ENCODE data around the gene GALNT14.
"Not testable (repeated sequence)": the region's sequence is repeated elsewhere in the genome, so short reads cannot be mapped to it uniquely, and the experiment has no call there.

GALNT14 gene

DNA sequence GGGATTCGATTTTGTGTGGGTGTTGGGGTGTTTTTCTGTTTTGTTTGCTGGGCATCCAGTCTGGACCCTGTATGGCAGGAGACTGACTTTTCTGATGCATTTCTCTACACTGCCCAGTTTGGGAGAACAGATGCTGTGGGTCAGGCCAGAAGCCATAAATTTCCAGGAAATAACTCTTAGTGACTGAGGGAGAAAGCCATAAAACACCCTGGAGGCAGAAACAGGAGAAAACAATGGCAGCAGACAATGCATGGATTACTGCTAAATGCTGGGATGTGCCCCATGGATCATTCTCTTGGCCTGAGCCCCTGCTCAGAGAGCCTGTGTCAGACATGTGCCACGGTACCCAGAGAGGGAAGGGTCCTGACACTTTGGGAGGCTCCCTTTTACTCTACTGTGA, 197.4 kb downstream of the GALNT14 start:
- no peak for DNase-seq (ENCODE audit: low read depth in 2 of 2)

DNA sequence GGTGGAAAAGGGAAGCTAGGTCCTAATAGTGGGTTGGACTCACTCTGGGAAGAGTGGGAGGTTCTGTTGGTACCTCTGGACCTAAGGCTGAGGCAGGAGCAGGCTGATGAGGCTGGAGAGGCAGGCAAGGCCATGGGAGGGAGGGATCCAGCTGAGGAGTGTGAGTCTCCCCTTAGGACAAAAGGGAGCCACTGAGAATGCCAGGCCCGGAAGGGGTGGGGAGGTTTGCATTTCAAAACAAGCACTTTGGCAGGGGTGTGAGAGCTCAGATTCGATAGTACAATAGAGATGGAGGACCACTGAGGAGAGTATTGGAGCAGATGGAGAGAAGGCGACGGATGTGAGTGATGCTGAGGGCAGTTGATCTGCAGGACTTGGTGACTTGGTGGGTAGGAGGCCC, 198.9 kb downstream of the GALNT14 start:
- no peak for DNase-seq (ENCODE audit: low read depth in 2 of 2)

DNA sequence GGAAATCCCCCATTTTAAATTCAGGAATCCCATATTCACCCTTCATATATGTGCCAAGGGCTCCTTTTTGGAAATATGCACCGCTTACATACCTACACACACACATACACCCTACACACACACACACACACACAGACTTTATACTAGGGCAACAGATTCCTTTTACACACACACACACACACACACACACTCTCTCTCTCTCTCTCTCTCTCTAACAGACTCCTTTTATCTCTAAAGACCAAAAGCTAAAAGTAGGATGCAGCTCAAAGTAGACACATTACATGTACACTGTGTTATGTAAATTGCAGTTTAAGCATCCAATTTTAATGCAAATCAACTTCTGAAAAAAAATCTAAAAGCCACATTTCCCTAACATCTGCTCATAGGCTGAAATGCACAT, 200.0 kb downstream of the GALNT14 start:
- DNase-seq (ENCODE audit: low read depth in 2 of 2): no peak

DNA sequence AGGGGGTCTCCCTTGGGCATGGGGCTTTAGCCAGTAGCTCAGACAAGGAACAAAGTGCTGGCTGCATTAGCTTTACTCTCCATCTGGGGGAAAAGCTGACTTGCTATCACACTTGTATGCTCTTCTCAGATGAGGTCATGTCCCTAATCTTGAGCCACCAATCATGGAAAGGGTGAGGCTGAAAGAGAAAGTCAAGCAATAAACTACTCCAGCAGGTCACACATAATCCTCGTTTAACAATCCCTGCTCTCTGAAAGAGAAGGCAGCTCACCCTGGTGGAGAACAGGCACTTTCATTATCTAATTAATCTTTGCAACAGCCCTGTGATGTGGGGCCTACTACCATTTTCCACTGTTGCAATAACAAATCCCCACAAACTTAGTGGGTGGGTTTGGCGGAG, 201.3 kb downstream of the GALNT14 start:
- DNase-seq (ENCODE audit: low read depth in 2 of 2): no peak

DNA sequence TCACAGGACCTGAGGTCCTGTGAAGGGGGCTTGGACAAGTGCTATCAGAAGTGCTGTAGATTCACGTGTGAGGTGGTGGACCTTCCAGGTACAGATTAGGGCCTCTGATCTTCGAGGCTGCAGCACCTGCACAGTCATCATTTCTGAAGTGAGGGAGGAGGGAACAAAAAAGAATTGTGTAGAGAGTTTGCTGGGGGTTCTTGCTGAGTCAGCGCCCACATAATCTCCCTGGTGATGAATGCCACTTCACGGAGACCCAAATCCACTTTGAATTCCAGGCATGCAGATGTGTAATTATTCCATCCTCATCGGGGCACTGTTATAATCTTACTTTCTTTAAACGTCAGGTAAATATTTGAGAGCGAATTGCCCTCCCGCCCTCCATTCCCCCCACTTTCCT, 202.4 kb downstream of the GALNT14 start:
- DNase-seq (ENCODE audit: low read depth in 2 of 2): no peak

GRCh38 chr2:30934066-30934465, 204.2 kb downstream of the GALNT14 start:
- no peak for DNase-seq (ENCODE audit: low read depth in 2 of 2)

GRCh38 chr2:30933496-30933895, 204.7 kb downstream of the GALNT14 start:
- DNase-seq (ENCODE audit: low read depth in 2 of 2): no peak

GRCh38 chr2:30932870-30933269, 205.4 kb downstream of the GALNT14 start:
- no peak for DNase-seq (ENCODE audit: low read depth in 2 of 2)

- DNase-seq (ENCODE audit: low read depth in 2 of 2): no peak
These were observed 206.3 kb downstream of the GALNT14 start for GRCh38 chr2:30931841-30932407.

- no peak for DNase-seq (ENCODE audit: low read depth in 2 of 2)
These were observed 207.5 kb downstream of the GALNT14 start for GRCh38 chr2:30930716-30931115.

GRCh38 chr2:30927465-30928075, 210.7 kb downstream of the GALNT14 start:
- DNase-seq (ENCODE audit: low read depth in 2 of 2): no peak

DNA sequence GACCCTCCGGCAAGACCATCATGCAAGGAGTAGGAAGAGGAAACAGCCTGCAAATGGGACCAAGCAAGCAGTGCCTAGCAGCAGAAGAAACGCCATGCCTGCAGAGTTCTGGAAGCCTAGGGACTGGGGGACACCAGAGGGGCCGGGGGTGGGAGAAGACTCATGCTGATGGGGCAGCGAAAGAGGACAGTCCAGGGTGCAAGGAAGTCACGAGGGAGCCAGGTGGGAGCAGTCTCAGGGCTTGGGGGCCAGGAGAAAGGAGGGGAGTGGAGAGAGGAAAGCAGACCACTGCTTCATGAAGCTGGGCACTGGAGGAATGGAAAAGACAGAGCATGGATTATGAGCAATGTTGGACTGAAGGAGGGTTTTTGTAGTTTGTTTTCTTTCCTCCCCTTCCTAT, 211.6 kb downstream of the GALNT14 start:
- no peak for DNase-seq (ENCODE audit: low read depth in 2 of 2)

DNA sequence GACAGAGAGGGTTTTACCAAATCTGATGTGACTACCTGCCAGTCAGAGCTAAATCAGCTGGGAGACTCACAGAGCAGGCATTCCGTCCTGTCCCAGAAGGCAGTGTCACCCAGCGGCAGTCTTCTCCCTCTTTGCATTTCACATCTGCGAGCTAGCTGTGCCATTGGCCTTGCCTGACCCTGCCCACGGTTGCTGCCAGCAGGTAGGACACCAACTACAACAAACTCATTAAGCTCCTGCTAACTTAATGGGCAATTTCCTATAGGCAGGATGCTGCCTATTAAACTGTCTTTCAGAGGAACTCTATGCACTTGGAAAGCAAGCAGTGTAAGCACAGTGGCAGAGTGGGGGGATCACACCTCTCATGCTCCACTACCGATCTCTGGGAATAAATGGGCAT, 214.6 kb downstream of the GALNT14 start:
- no peak for DNase-seq (ENCODE audit: low read depth in 2 of 2)

GRCh38 chr2:30920511-30920910, 217.7 kb downstream of the GALNT14 start:
- DNase-seq (ENCODE audit: low read depth in 2 of 2): no peak

GRCh38 chr2:30915486-30915885, 222.8 kb downstream of the GALNT14 start:
- no peak for DNase-seq (ENCODE audit: low read depth in 2 of 2)

DNA sequence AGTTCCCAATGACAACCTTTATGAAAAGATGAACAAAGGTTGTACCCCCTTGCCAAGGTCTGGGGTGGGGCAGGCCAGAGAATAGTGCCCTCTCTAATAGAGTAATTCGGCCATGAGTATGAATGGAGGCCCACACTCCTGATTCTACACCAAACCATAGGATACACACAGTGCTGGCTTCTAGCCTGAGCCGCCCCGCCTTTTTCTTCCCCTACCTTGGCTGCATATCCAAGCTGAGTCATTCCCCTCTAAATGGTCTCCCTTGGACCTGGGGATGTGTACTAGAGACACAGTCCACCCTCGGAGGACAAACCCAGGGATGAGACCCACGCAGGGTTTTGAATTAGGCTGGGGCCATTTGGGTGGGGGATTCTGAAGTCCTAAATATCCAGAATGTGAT, 223.8 kb downstream of the GALNT14 start:
- DNase-seq (ENCODE audit: low read depth in 2 of 2): no peak

DNA sequence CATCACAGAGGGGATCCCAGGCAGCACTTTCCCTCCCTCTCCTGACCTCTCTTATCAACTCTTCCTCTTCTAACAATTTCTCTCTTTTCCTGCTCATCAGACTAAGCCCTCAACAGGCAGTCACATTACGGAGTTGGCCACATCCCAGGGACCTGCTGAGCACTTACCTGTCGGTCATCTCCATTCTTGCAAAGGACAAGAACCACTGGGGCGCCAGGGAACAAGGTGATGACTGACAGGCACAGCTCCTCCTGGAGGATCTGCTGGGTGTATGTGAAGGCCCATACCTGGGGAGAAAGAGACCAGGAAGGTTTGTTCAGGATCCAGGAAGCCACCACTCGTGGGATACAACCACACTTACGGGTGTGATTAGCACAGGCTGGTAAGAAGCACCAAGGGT, 226.2 kb downstream of the GALNT14 start:
- no peak for DNase-seq (ENCODE audit: low read depth in 2 of 2)

DNA sequence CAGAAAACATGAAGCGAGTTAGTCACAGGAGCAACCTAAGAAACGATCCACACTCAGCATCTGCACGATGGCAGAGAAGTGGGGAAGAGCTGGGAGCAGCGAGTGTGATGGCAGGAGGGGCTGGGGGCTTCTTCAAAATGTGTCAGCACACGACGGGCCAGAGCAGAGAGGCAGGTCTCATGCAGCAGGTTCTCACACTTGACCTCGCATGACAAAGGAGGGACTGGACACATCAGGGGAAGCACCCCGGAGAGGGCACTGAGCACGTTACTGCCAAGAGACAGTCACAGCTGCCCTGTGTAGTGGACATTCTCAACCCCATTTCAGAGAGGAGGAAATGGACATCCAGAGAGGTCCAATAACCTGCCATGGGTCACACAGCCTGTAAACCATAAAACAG, 226.9 kb downstream of the GALNT14 start:
- DNase-seq (ENCODE audit: low read depth in 2 of 2): no peak

GRCh38 chr2:30910686-30911085, 227.6 kb downstream of the GALNT14 start:
- no peak for DNase-seq (ENCODE audit: low read depth in 2 of 2)

- DNase-seq (ENCODE audit: low read depth in 2 of 2): not testable (repeated sequence)
These were observed 233.8 kb downstream of the GALNT14 start for GRCh38 chr2:30904437-30904836.

GRCh38 chr2:30903326-30903725, 234.9 kb downstream of the GALNT14 start:
- no peak for DNase-seq (ENCODE audit: low read depth in 2 of 2)

DNA sequence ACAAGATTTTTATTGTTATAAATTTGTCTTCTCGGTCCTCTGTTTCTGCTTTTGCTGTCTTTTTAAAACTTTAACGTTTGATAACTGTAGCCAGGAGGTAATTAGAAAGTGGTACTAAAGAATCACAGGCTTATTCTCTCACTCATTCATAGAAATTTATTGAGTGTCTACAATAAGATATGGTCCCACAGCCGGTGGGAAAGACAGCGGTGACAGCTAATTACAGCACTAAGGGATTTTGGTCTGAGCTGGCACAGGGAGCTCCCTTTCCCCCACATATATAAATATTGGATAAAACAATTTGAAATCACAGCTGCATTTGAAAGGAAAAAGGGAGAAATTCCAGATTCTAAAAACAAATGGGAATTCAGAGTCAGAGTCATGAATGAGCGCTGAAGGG, 237.9 kb downstream of the GALNT14 start:
- DNase-seq (ENCODE audit: low read depth in 2 of 2): no peak

- DNase-seq (ENCODE audit: low read depth in 2 of 2): no peak
These were observed 238.7 kb downstream of the GALNT14 start for GRCh38 chr2:30899516-30900054.

- DNase-seq (ENCODE audit: low read depth in 2 of 2): no peak
These were observed 240.7 kb downstream of the GALNT14 start for GRCh38 chr2:30897539-30897938.

Data from activated CD4-positive, alpha-beta T cell treated with anti-CD3 and anti-CD28 coated beads for 24 hours (primary cell).